ENCODE results near the gene SLC39A11. TPM values are rescaled to one million over a fixed set of nuclear protein-coding genes. Genes with fewer than 3 reads are reported as not detected.
A peak's percentile ranks its signal among the peaks of the same experiment; 100 is the strongest.

Gene SLC39A11
- total RNA-seq, 1 donor from 2014 or later = 5.5 TPM

GRCh38 chr17:72948115-72948514, 144.4 kb downstream of the SLC39A11 start:
- Mint-ChIP-seq H3K9me3 (no peaks in the 10 kb centered on the region), H3K36me3 (no peaks in the 10 kb centered on the region), H3K4me1 (peaks cover 63% of the 10 kb centered on the region), H3K27ac (no peak overlapping the region), H3K27me3 (ENCODE audit: insufficient read depth, low read depth) (peaks cover 7% of the 10 kb centered on the region), H3K4me3 (no peak overlapping the region)
- H3K79me2 ChIP-seq (ENCODE audit: low read depth) = no peaks in the 10 kb centered on the region
- no peak overlapping the region for H3K9ac ChIP-seq
- no peak for DNase-seq (ENCODE audit: low spot score)
- TF ChIP-seq EZH2phosphoT487 (IDR thresholded peaks at IDR 0.05) (no peak), CTCF (IDR thresholded peaks at IDR 0.05) (no peak), EZH2 (IDR thresholded peaks at IDR 0.05) (no peak)
- peaks cover 10% of the 10 kb centered on the region for H3K4me1 ChIP-seq
- H3K27me3 ChIP-seq = no peaks in the 10 kb centered on the region
- no peak overlapping the region for H3K4me2 ChIP-seq
- H3K36me3 ChIP-seq = no peaks in the 10 kb centered on the region
- H3F3A ChIP-seq (ENCODE audit: low read depth) = no peaks in the 10 kb centered on the region
- H3K4me3 ChIP-seq = no peak overlapping the region
- no peak overlapping the region for H3K27ac ChIP-seq
- no peaks in the 10 kb centered on the region for H4K20me1 ChIP-seq (ENCODE audit: low read depth)
- H3K9me3 ChIP-seq (ENCODE audit: low read depth) = no peaks in the 10 kb centered on the region
- no peak overlapping the region for H2AFZ ChIP-seq (replicated peaks)

GRCh38 chr17:72947475-72947874, 145.0 kb downstream of the SLC39A11 start:
- Histone ChIP-seq H3F3A (ENCODE audit: low read depth) (no peaks in the 10 kb centered on the region), H3K9me3 (ENCODE audit: low read depth) (no peaks in the 10 kb centered on the region), H4K20me1 (ENCODE audit: low read depth) (no peaks in the 10 kb centered on the region), H3K79me2 (ENCODE audit: low read depth) (no peaks in the 10 kb centered on the region), H3K4me3 (no peak overlapping the region), H2AFZ (replicated peaks) (no peak overlapping the region), H3K4me2 (no peak overlapping the region), H3K36me3 (no peaks in the 10 kb centered on the region), H3K27me3 (no peaks in the 10 kb centered on the region), H3K9ac (no peak overlapping the region), H3K4me1 (peaks cover 10% of the 10 kb centered on the region), H3K27ac (no peak overlapping the region)
- H3K27me3 Mint-ChIP-seq (ENCODE audit: insufficient read depth, low read depth) = peaks cover 7% of the 10 kb centered on the region
- no peaks in the 10 kb centered on the region for H3K36me3 Mint-ChIP-seq
- no peak for TF ChIP-seq EZH2 (IDR thresholded peaks at IDR 0.05)
- TF ChIP-seq CTCF (IDR thresholded peaks at IDR 0.05) = no peak
- no peak for TF ChIP-seq EZH2phosphoT487 (IDR thresholded peaks at IDR 0.05)
- H3K9me3 Mint-ChIP-seq = no peaks in the 10 kb centered on the region
- H3K4me1 Mint-ChIP-seq = peaks cover 62% of the 10 kb centered on the region
- no peak overlapping the region for H3K27ac Mint-ChIP-seq
- DNase-seq (ENCODE audit: low spot score) = no peak
- H3K4me3 Mint-ChIP-seq = no peak overlapping the region

- peaks cover 64% of the 10 kb centered on the region for H3K4me1 Mint-ChIP-seq
- Histone ChIP-seq H3K9ac (no peak overlapping the region), H3K79me2 (ENCODE audit: low read depth) (no peaks in the 10 kb centered on the region), H3K36me3 (no peaks in the 10 kb centered on the region), H3K4me1 (peaks cover 10% of the 10 kb centered on the region), H4K20me1 (ENCODE audit: low read depth) (no peaks in the 10 kb centered on the region), H3K4me3 (no peak overlapping the region), H3K27ac (no peak overlapping the region), H3F3A (ENCODE audit: low read depth) (no peaks in the 10 kb centered on the region), H3K27me3 (no peaks in the 10 kb centered on the region), H3K4me2 (peak overlapping the region; percentile 43), H2AFZ (replicated peaks) (no peak overlapping the region), H3K9me3 (ENCODE audit: low read depth) (no peaks in the 10 kb centered on the region)
- TF ChIP-seq CTCF (IDR thresholded peaks at IDR 0.05) (no peak), EZH2phosphoT487 (IDR thresholded peaks at IDR 0.05) (no peak), EZH2 (IDR thresholded peaks at IDR 0.05) (no peak)
- H3K27me3 Mint-ChIP-seq (ENCODE audit: insufficient read depth, low read depth) = peaks cover 7% of the 10 kb centered on the region
- no peaks in the 10 kb centered on the region for H3K36me3 Mint-ChIP-seq
- peak; percentile 47 for DNase-seq (ENCODE audit: low spot score)
- no peak overlapping the region for H3K4me3 Mint-ChIP-seq
- peak overlapping the region; percentile 51 for H3K27ac Mint-ChIP-seq
- no peaks in the 10 kb centered on the region for H3K9me3 Mint-ChIP-seq
Measured at GRCh38 chr17:72946696-72947095, 145.8 kb downstream of the SLC39A11 start.
